PFSK-1 (cell line): ENCODE measurements around the gene INF2.

Experiments
- FOXP2 ChIP-seq: optimal IDR thresholded peaks from 2 replicates; pipeline ENCODE3; 2011; ENCODE audit warnings: borderline replicate concordance, control low read depth, inconsistent platforms; ENCODE audit not compliant: insufficient read depth; ENCODE audit errors: extremely low read length, extremely low read depth
- POLR2AphosphoS5 ChIP-seq: IDR thresholded peaks from 2 replicates; pipeline ENCODE4 v1.6.1; 2012; ENCODE audit warnings: low read depth, mild to moderate bottlenecking, control low read depth, low read length, moderate library complexity
- SIN3A ChIP-seq: IDR thresholded peaks from 2 replicates; pipeline ENCODE4 v1.6.1; 2012; ENCODE audit warnings: mild to moderate bottlenecking, low read length, moderate library complexity, borderline replicate concordance; ENCODE audit not compliant: insufficient read depth
- TAF1 ChIP-seq: IDR thresholded peaks from 2 replicates; pipeline ENCODE4 v1.6.1; 2012; ENCODE audit warnings: low read length, control low read depth, borderline replicate concordance; ENCODE audit not compliant: insufficient read depth
- TF ChIP-seq, protein P1 (sequence below), 2 experiments: IDR thresholded peaks; 2 replicates each; pipeline versions ENCODE4 v1.6.1 to v1.8.0; 2011 to 2012; ENCODE audit warnings: low read depth in 2 of 2, low read length in 2 of 2, control low read depth in 1 of 2, inconsistent platforms in 1 of 2, mild to moderate bottlenecking in 1 of 2, moderate library complexity in 1 of 2; ENCODE audit not compliant: insufficient read depth in 1 of 2

- TF ChIP-seq SIN3A (no peak), POLR2AphosphoS5 (no peak), TAF1 (no peak), FOXP2 (no peak)
- TF ChIP-seq, protein P1, sequence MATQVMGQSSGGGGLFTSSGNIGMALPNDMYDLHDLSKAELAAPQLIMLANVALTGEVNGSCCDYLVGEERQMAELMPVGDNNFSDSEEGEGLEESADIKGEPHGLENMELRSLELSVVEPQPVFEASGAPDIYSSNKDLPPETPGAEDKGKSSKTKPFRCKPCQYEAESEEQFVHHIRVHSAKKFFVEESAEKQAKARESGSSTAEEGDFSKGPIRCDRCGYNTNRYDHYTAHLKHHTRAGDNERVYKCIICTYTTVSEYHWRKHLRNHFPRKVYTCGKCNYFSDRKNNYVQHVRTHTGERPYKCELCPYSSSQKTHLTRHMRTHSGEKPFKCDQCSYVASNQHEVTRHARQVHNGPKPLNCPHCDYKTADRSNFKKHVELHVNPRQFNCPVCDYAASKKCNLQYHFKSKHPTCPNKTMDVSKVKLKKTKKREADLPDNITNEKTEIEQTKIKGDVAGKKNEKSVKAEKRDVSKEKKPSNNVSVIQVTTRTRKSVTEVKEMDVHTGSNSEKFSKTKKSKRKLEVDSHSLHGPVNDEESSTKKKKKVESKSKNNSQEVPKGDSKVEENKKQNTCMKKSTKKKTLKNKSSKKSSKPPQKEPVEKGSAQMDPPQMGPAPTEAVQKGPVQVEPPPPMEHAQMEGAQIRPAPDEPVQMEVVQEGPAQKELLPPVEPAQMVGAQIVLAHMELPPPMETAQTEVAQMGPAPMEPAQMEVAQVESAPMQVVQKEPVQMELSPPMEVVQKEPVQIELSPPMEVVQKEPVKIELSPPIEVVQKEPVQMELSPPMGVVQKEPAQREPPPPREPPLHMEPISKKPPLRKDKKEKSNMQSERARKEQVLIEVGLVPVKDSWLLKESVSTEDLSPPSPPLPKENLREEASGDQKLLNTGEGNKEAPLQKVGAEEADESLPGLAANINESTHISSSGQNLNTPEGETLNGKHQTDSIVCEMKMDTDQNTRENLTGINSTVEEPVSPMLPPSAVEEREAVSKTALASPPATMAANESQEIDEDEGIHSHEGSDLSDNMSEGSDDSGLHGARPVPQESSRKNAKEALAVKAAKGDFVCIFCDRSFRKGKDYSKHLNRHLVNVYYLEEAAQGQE (IDR thresholded peaks at IDR 0.05; ENCODE audit: insufficient read depth in 1 of 2, low read depth in 2 of 2, low read length in 2 of 2): no peak
These were observed 24.8 kb upstream of the INF2 start for GRCh38 chr14:104664588-104664987.
